Stimulated activated memory B cell treated with anti-CD40 and anti-IgM and Interleukin-4, amounts not matched to agents 10 μg/mL and 1 μg/mL and 100 μg/mL, for 72 hours (primary cell): Measurements from ENCODE around the gene SCNN1B.
"Not testable (repeated sequence)": the region's sequence is repeated elsewhere in the genome, so short reads cannot be mapped to it uniquely, and the experiment has no call there.

Experiments
- ATAC-seq: fragments of 150-1000 bp; cut with Tn5 transposase; 2 replicates; pipeline ENCODE4 v1.10.0; 2021
- H3K27ac Mint-ChIP-seq: one replicate; pipeline ENCODE4 v1.8.0; 2022; ENCODE audit warnings: mild to moderate bottlenecking, mixed read lengths
- H3K27me3 Mint-ChIP-seq: one replicate; pipeline ENCODE4 v1.8.0; 2022; ENCODE audit warnings: mixed read lengths
- H3K36me3 Mint-ChIP-seq: one replicate; pipeline ENCODE4 v1.8.0; 2022; ENCODE audit warnings: mixed read lengths
- H3K4me1 Mint-ChIP-seq: one replicate; pipeline ENCODE4 v1.8.0; 2022; ENCODE audit warnings: mixed read lengths
- H3K4me3 Mint-ChIP-seq: one replicate; pipeline ENCODE4 v1.8.0; 2022; ENCODE audit warnings: mild to moderate bottlenecking, moderate library complexity, mixed read lengths
- H3K9me3 Mint-ChIP-seq: one replicate; pipeline ENCODE4 v1.8.0; 2022; ENCODE audit warnings: mixed read lengths

The SCNN1B gene

DNA sequence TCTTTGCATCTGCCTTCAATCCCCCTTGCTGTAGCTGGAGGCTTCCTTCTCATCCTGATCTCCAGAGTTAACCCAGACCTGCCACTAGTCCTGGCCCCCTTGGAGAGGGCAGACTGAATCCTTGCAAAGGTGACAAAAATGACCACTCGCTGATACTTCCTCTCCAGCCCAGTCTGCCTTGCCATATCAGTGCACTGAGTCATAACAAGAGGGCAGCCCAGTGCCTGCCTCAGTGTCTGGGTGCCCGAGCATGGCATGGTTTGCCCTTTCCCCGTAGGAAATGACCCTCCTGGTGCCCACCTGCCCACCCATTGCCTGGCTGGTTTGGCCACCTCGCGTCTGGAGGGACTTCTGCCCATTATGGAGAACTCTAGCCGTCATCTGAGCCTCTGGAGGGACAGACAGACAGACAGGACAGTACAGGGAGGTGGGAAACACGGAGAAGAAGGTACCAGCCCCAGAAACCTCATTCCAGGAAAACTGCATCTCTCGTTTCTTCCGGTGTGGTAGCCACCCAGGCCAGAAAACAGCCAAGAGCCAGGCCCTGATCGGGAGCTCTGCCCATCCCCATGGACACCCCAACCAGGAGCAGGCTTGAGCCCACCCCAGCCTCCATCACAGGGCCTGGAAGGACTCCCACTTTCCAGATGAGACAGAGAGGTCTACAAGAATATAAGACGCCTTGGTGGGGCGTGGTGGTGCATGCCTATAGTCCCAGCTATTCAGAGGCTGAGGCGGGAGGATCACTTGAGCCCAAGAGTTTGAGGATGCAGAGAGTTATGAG lies 71.5 kb downstream of the SCNN1B start:
- peaks cover 7% of the 10 kb centered on the region for H3K4me1 Mint-ChIP-seq

DNA sequence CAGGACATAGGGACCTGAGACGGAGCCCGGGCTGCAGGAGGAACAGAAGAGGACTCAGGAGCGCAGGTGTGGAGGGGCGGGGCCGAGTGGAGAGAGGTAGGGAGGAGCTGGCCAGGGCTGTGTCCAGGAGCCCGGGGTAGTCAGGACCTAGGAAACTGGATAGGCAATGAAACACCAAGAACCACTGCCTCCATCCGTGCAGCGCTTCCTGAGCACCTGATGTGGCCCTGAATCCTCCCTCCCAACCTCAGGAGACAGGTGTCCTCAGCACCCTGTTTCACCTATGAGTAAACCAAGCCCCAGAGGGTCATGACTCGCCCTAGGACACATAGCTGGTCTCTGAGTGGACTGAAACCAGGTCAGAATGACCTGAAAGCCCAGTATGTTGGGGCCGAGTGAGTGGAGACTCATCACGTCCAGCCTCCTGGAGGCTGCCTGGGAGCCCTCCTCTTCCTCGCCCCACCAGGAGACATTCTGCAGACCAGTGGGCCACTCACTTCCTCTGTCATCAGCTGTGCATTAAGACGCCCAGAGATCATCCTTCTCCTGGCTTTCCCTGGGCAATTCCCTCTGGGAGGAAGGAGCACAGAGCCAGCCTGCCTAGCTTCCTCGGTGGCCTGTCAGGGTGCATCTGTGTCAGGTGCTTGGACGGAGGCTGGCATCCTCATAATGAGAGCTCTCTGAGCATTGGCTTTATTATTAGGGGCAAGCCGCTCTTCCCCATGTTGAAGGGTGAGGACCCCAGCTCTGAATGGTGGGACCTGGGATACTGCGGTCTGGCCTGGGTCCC lies 72.8 kb downstream of the SCNN1B start:
- ATAC-seq, result peak; percentile 17
- Mint-ChIP-seq H3K9me3 (no peaks in the 10 kb centered on the region), H3K4me3 (no peak overlapping the region), H3K36me3 (no peaks in the 10 kb centered on the region), H3K4me1 (peaks cover 7% of the 10 kb centered on the region), H3K27ac (no peak overlapping the region), H3K27me3 (peaks cover 69% of the 10 kb centered on the region)

More for the DNA sequence above, 71.5 kb downstream of the SCNN1B start:
- ATAC-seq, result no peak
- no peaks in the 10 kb centered on the region for H3K9me3 Mint-ChIP-seq
- no peak overlapping the region for H3K27ac Mint-ChIP-seq
- H3K4me3 Mint-ChIP-seq, result no peak overlapping the region
- peaks cover 59% of the 10 kb centered on the region for H3K27me3 Mint-ChIP-seq
- H3K36me3 Mint-ChIP-seq, result no peaks in the 10 kb centered on the region

DNA sequence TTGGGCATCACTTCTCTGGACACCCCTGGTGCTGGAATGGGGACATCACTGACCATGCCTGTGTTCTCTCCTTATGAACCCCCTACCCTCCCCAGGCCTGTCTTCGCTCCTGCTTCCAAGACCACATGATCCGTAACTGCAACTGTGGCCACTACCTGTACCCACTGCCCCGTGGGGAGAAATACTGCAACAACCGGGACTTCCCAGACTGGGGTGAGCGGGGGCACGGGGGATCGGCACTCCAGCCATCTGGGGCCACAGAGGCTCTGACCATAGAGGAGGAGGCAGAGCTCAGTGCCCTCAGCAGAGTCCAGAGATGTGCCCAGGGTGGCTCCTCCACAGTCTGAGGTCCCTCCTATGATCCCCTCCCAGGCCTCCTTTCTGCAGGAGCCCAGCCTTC lies 73.5 kb downstream of the SCNN1B start:
- H3K27ac Mint-ChIP-seq, result no peak overlapping the region
- no peaks in the 10 kb centered on the region for H3K9me3 Mint-ChIP-seq
- no peak overlapping the region for H3K4me3 Mint-ChIP-seq
- no peaks in the 10 kb centered on the region for H3K36me3 Mint-ChIP-seq
- peaks cover 7% of the 10 kb centered on the region for H3K4me1 Mint-ChIP-seq
- ATAC-seq, result no peak
- H3K27me3 Mint-ChIP-seq, result peaks cover 63% of the 10 kb centered on the region

DNA sequence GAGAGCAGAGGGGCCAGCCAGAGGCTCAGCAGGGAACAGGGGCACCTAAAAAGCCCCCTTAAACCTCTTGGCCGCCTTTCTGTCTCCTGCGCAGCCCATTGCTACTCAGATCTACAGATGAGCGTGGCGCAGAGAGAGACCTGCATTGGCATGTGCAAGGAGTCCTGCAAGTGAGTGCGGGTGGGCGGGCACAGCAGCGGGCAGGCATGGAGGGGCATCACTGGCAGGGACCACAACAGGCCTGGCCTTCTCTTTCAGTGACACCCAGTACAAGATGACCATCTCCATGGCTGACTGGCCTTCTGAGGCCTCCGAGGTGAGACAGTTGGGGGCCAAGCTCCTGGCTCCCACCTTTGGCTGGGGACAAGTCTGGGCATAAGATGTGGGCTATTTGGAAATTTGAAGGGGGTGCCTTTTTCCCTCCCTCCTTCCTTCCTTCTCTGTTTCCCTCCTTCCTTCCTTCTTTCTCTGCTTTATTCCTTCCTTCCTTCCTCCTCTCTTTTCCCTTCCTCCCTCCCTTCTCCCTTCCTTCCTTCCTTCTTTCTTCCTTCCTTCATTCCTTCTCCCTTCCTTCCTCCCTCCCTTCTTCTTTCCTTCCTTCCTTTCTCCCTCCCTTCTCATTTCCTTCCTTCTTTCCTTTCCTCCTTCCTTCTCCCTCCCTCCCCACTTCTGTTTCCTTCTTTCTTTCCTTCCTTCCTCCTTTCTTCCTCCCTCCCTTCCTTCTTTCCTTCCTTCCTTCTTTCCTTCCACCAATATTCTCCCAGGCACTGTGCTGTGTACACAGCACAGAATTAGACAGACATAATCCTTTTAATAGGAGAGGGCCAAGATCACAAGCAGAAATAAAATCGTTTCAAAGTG lies 75.2 kb downstream of the SCNN1B start:
- no peaks in the 10 kb centered on the region for H3K9me3 Mint-ChIP-seq
- H3K27me3 Mint-ChIP-seq, result peaks cover 59% of the 10 kb centered on the region
- H3K4me1 Mint-ChIP-seq, result peaks cover 7% of the 10 kb centered on the region
- H3K27ac Mint-ChIP-seq, result no peak overlapping the region
- H3K4me3 Mint-ChIP-seq, result no peak overlapping the region
- ATAC-seq, result no peak
- no peaks in the 10 kb centered on the region for H3K36me3 Mint-ChIP-seq

DNA sequence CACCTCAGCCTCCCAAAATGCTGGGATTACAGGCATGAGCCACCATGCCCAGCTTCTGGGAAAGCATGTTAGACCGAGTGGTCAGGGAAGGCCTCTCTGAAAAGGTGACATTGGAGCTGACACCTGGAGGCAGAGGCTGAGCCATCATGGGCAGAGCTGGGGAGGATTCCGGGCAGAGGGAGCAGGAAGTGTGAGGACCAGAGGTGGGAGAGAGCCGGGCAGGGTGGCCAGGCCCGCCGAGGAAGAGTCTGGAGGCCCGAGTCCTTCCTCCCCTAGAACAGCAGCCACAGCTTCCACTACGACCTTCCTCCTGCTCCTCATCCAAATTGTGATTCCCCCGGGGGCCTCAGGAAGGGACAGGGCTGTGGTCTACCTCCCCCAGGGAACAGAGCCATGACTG lies 76.2 kb downstream of the SCNN1B start:
- Mint-ChIP-seq H3K27me3 (peaks cover 55% of the 10 kb centered on the region), H3K4me1 (peaks cover 5% of the 10 kb centered on the region), H3K36me3 (no peaks in the 10 kb centered on the region), H3K4me3 (no peak overlapping the region), H3K9me3 (no peaks in the 10 kb centered on the region), H3K27ac (no peak overlapping the region)
- no peak for ATAC-seq

DNA sequence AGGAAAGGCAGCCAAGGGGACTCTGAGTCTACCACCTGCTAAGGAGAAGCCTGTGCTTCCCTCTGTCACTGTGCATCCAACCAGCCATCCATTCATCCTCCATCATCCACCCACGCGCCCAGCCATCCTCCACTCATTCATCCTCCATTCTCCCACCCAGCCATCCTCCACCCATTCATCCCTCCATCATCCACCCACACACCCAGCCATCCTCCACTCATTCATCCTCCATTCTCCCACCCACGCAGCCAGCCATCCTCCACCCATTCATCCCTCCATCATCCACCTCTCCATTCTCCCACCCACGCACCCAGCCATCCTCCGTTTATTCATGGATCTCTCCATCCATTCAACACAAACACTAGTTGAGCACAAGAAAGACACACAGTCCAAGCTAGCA lies 76.8 kb downstream of the SCNN1B start:
- H3K9me3 Mint-ChIP-seq, result no peaks in the 10 kb centered on the region
- no peak overlapping the region for H3K4me3 Mint-ChIP-seq
- H3K36me3 Mint-ChIP-seq, result no peaks in the 10 kb centered on the region
- H3K4me1 Mint-ChIP-seq, result no peaks in the 10 kb centered on the region
- ATAC-seq, result no peak
- no peak overlapping the region for H3K27ac Mint-ChIP-seq
- peaks cover 48% of the 10 kb centered on the region for H3K27me3 Mint-ChIP-seq

DNA sequence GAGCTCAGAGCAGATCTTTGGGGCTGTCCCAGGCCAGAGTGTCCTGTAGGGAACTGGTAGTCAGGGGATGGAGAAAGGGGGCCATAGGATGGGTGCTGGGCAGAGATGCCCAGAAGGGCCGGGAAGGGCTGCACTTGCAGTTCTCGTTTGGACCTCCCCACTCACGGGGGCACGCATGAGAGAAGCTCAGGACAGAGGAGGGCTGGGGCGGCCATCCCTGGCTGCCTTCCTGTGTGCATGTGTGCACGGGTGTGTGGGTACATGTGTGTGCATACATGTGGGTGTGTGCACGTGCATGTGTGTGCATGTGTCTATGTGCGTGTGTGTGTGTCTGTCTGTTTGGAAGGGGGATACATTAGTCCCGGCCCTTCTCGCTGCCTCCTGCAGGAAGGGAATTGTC lies 77.6 kb downstream of the SCNN1B start:
- no peak overlapping the region for H3K4me3 Mint-ChIP-seq
- no peak overlapping the region for H3K27ac Mint-ChIP-seq
- H3K36me3 Mint-ChIP-seq, result no peaks in the 10 kb centered on the region
- no peak for ATAC-seq
- no peaks in the 10 kb centered on the region for H3K4me1 Mint-ChIP-seq
- peaks cover 40% of the 10 kb centered on the region for H3K27me3 Mint-ChIP-seq
- no peaks in the 10 kb centered on the region for H3K9me3 Mint-ChIP-seq

DNA sequence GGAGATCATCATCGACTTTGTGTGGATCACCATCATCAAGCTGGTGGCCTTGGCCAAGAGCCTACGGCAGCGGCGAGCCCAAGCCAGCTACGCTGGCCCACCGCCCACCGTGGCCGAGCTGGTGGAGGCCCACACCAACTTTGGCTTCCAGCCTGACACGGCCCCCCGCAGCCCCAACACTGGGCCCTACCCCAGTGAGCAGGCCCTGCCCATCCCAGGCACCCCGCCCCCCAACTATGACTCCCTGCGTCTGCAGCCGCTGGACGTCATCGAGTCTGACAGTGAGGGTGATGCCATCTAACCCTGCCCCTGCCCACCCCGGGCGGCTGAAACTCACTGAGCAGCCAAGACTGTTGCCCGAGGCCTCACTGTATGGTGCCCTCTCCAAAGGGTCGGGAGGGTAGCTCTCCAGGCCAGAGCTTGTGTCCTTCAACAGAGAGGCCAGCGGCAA lies 78.4 kb downstream of the SCNN1B start:
- Mint-ChIP-seq H3K4me1 (no peaks in the 10 kb centered on the region), H3K9me3 (no peaks in the 10 kb centered on the region), H3K4me3 (no peak overlapping the region), H3K27me3 (peaks cover 33% of the 10 kb centered on the region), H3K27ac (no peak overlapping the region), H3K36me3 (no peaks in the 10 kb centered on the region)
- no peak for ATAC-seq

DNA sequence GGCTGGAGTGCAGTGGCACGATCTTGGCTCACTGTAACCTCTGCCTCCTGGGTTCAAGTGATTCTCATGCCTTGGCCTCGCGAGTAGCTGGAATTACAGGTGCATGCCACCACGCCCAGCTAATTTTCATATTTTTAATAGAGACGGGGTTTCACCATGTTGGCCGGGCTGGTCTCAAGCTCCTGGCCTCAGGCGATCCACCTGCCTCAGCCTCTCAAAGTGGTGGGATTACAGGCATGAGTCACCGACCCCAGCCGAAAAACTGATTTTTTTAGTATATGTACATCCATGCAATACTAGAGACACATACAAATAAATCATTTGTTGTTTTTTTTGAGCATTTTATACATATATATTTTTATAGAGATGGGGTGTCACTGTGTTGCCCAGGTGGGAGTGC lies 79.6 kb downstream of the SCNN1B start:
- ATAC-seq, H3K27ac Mint-ChIP-seq, H3K9me3 Mint-ChIP-seq, H3K4me3 Mint-ChIP-seq, H3K4me1 Mint-ChIP-seq, H3K36me3 Mint-ChIP-seq: not testable (repeated sequence)
- peaks cover 22% of the 10 kb centered on the region for H3K27me3 Mint-ChIP-seq

DNA sequence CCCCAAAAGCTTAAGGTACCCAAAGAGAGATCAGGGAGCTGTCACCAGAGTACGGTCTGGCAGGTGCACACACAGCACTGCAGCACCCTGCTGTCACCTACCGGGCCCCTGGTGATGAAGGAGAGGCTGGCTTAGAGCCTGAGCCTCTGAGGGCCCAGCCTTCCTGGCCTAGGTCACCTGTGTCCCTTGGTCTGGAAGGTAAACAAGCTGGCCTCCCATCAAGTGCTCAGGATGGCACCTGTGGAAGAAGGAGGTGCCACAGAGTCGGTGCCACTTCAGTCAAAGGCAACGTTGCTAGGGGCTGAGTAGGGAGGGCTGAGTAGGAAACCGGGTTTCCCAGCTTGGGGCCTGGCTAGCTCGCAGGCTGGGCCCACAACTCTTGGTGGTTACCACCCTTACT lies 80.2 kb downstream of the SCNN1B start:
- no peaks in the 10 kb centered on the region for H3K36me3 Mint-ChIP-seq

DNA sequence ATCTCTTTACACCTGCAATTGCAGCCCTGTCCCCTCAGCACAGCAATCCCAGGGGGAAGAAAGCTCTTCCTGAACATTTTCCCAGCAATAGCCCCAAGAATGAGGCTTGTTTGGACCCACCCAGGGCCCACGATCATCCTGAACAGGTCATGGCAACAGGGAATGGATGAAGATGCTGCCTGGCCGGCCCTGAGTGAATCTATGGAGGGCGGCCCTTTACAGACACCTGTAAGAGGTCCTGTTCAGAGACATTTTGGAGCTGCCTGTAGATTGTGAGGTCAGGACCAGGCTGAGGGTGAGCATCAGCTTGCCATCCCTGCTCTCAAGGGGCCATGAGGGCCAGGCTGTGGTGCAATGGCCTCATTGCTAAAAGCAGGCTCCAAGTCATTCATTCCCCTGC lies 81.8 kb downstream of the SCNN1B start:
- Mint-ChIP-seq H3K4me3 (no peak overlapping the region), H3K9me3 (no peaks in the 10 kb centered on the region), H3K27me3 (peaks cover 8% of the 10 kb centered on the region), H3K27ac (no peak overlapping the region), H3K36me3 (peaks cover 10% of the 10 kb centered on the region), H3K4me1 (no peaks in the 10 kb centered on the region)
- ATAC-seq, result no peak

More for the DNA sequence above, 80.2 kb downstream of the SCNN1B start:
- H3K4me3 Mint-ChIP-seq, result no peak overlapping the region
- no peak for ATAC-seq
- no peak overlapping the region for H3K27ac Mint-ChIP-seq
- no peaks in the 10 kb centered on the region for H3K4me1 Mint-ChIP-seq
- no peaks in the 10 kb centered on the region for H3K9me3 Mint-ChIP-seq
- peaks cover 20% of the 10 kb centered on the region for H3K27me3 Mint-ChIP-seq

DNA sequence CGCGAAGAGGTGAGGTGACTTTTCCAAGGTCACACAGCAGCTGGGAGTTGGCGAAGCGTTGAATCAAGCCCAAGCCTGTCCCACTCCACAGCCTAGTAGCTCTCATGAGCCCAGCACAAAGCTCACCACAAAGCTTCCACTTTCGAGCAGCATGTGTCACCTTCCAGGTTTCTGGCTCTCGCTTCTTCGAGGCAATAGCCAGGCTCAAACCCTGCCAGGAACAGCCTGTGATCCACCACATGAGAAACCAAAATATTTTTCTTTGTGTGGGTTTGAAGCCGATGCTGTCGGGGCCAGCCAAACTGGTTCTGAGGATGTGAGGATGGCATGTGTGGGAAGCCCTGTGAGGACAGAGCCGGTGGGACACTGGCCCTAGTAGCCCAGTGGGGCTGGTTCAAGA lies 82.8 kb downstream of the SCNN1B start:
- Mint-ChIP-seq H3K27ac (no peak overlapping the region), H3K9me3 (no peaks in the 10 kb centered on the region), H3K27me3 (no peaks in the 10 kb centered on the region), H3K36me3 (peaks cover 17% of the 10 kb centered on the region), H3K4me3 (no peak overlapping the region), H3K4me1 (no peaks in the 10 kb centered on the region)
- no peak for ATAC-seq

DNA sequence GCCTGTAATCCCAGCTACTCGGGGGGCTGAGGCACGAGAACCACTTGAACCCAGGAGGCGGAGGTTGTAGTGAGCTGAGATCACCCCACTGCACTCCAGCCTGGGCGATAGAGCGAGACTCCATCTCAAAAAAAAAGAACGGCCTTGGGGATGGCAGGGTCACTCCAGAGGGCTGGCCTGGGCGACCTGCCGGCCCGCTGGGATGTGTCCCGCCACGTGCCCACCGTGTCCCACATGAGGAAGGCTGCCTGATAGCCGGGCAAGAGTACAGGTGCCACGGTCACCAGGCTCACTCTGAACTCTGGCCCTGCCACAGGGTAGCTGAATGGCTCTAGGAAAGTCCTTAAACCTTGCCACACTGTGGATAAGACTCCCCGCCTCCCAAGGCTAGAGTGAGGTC lies 83.3 kb downstream of the SCNN1B start:
- no peak for ATAC-seq
- Mint-ChIP-seq H3K27me3 (no peaks in the 10 kb centered on the region), H3K4me3 (no peak overlapping the region), H3K4me1 (no peaks in the 10 kb centered on the region), H3K27ac (no peak overlapping the region), H3K9me3 (no peaks in the 10 kb centered on the region), H3K36me3 (peaks cover 21% of the 10 kb centered on the region)

DNA sequence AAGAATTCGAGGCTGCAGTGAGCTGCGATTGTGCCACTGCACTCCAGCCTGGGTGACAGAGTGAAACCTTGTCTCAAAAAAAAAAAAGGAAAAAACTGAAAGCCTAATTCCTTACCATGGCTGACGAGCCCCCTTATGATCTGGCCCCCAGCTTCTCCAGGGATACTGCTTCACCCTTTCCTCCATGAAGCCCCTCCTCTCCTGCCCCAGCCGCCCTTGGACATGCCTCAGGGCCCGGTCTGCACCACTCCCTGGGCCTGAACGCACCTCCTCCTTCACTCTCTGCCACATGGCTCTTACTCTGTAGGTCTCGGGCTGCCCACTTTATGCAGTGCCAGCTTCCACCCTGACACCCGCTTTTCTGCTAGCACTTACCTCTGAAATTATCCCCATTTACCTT lies 85.6 kb downstream of the SCNN1B start:
- no peak overlapping the region for H3K27ac Mint-ChIP-seq
- no peak overlapping the region for H3K4me3 Mint-ChIP-seq
- peaks cover 43% of the 10 kb centered on the region for H3K36me3 Mint-ChIP-seq
- H3K27me3 Mint-ChIP-seq, result no peaks in the 10 kb centered on the region
- H3K4me1 Mint-ChIP-seq, result no peaks in the 10 kb centered on the region
- no peaks in the 10 kb centered on the region for H3K9me3 Mint-ChIP-seq
- no peak for ATAC-seq

DNA sequence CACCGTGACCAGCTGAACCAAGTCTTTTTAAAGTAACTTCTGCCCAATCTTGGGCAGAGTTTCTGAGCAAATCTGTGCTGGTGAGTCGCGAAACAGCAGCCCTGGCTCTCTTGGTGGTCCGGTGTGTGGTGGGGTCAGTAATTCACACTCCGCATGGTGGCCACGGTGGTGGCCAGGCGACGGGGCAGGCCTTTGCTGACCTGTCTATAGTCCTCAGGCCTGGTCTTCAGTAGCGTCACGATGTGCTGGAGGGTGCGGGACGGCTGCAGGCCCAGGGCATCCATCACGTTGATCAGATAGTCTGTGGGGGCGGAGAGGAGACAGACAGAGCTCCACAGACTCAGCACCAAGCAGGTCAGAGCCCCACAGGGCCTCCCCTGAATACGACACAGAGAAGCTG lies 86.7 kb downstream of the SCNN1B start:
- no peak for ATAC-seq
- no peak overlapping the region for H3K27ac Mint-ChIP-seq
- no peaks in the 10 kb centered on the region for H3K9me3 Mint-ChIP-seq
- H3K4me3 Mint-ChIP-seq, result no peak overlapping the region
- peaks cover 44% of the 10 kb centered on the region for H3K36me3 Mint-ChIP-seq
- no peaks in the 10 kb centered on the region for H3K27me3 Mint-ChIP-seq
- H3K4me1 Mint-ChIP-seq, result no peaks in the 10 kb centered on the region
